Endothelial cell (in vitro differentiated cells): ENCODE measurements around the gene SLITRK5. TPM values are rescaled to one million over a fixed set of nuclear protein-coding genes. Genes with fewer than 3 reads are reported as not detected.

Experiments used
- DNase-seq: peaks from one replicate; pipeline ENCODE4 v3.0.0; 2021; ENCODE audit warnings: low spot score
- H3K27ac Mint-ChIP-seq: one replicate; pipeline ENCODE4 v1.8.0; 2021; ENCODE audit warnings: mixed read lengths, inconsistent platforms; ENCODE audit not compliant: unreplicated experiment
- H3K27me3 Mint-ChIP-seq: one replicate; pipeline ENCODE4 v1.8.0; 2021; ENCODE audit warnings: mild to moderate bottlenecking, moderate library complexity, mixed read lengths, inconsistent platforms; ENCODE audit not compliant: unreplicated experiment
- H3K36me3 Mint-ChIP-seq: one replicate; pipeline ENCODE4 v1.8.0; 2021; ENCODE audit warnings: mild to moderate bottlenecking, low read depth, mixed read lengths, inconsistent platforms; ENCODE audit not compliant: unreplicated experiment
- H3K4me1 Mint-ChIP-seq: one replicate; pipeline ENCODE4 v1.8.0; 2021; ENCODE audit warnings: mild to moderate bottlenecking, mixed read lengths, inconsistent platforms; ENCODE audit not compliant: unreplicated experiment
- H3K4me3 Mint-ChIP-seq: one replicate; pipeline ENCODE4 v1.8.0; 2021; ENCODE audit warnings: mild to moderate bottlenecking, mixed read lengths, inconsistent platforms; ENCODE audit not compliant: unreplicated experiment
- H3K9me3 Mint-ChIP-seq: one replicate; pipeline ENCODE4 v1.8.0; 2021; ENCODE audit warnings: mixed read lengths, inconsistent platforms; ENCODE audit not compliant: unreplicated experiment
- CTCF ChIP-seq: fragments of 200-600 bp; sonication (generic); IDR thresholded peaks from one replicate; pipeline ENCODE4 v1.5.0; 2021; ENCODE audit warnings: antibody characterized with exemption; ENCODE audit not compliant: unreplicated experiment
- total RNA-seq: library from RNA; stranded (reverse); fragmentation: NEBNext Ultra II Directional; extraction: Animal tissue kit (Norgen Biotek cat#: 25700); gene quantifications from one replicate; pipeline ENCODE4 v1.2.1, GENCODE V29; 2021; ENCODE audit not compliant: unreplicated experiment

The SLITRK5 gene
- total RNA-seq, 1 donor from 2014 or later = 0.08 TPM

GRCh38 chr13:87675851-87676250 is 4.7 kb downstream of the SLITRK5 start:
- Mint-ChIP-seq H3K4me3 (no peak overlapping the region), H3K4me1 (peaks cover 21% of the 10 kb centered on the region), H3K27me3 (peaks cover 24% of the 10 kb centered on the region), H3K9me3 (no peaks in the 10 kb centered on the region), H3K27ac (no peak overlapping the region), H3K36me3 (peaks cover 2% of the 10 kb centered on the region)
- no peak for TF ChIP-seq CTCF
- no peak for DNase-seq

GRCh38 chr13:87676254-87677042 is 5.3 kb downstream of the SLITRK5 start:
- H3K27ac Mint-ChIP-seq = no peak overlapping the region
- H3K36me3 Mint-ChIP-seq = no peaks in the 10 kb centered on the region
- peak overlapping the region; percentile 67 for H3K4me3 Mint-ChIP-seq
- no peak for TF ChIP-seq CTCF
- H3K9me3 Mint-ChIP-seq = no peaks in the 10 kb centered on the region
- peaks cover 24% of the 10 kb centered on the region for H3K27me3 Mint-ChIP-seq
- DNase-seq = peak; percentile 4
- peaks cover 21% of the 10 kb centered on the region for H3K4me1 Mint-ChIP-seq

GRCh38 chr13:87677043-87677495 is 5.9 kb downstream of the SLITRK5 start:
- no peak for TF ChIP-seq CTCF
- Mint-ChIP-seq H3K4me3 (peak overlapping the region; percentile 11), H3K27me3 (peaks cover 22% of the 10 kb centered on the region), H3K4me1 (peaks cover 21% of the 10 kb centered on the region), H3K36me3 (no peaks in the 10 kb centered on the region), H3K27ac (no peak overlapping the region), H3K9me3 (no peaks in the 10 kb centered on the region)
- peak; percentile 15 for DNase-seq

GRCh38 chr13:87677496-87678371 is 6.6 kb downstream of the SLITRK5 start:
- peak; percentile 33 for DNase-seq
- no peak for TF ChIP-seq CTCF
- no peaks in the 10 kb centered on the region for H3K9me3 Mint-ChIP-seq
- peaks cover 19% of the 10 kb centered on the region for H3K4me1 Mint-ChIP-seq
- H3K36me3 Mint-ChIP-seq = no peaks in the 10 kb centered on the region
- peak overlapping the region; percentile 86 for H3K4me3 Mint-ChIP-seq
- H3K27me3 Mint-ChIP-seq = peaks cover 22% of the 10 kb centered on the region
- H3K27ac Mint-ChIP-seq = no peak overlapping the region
